Measurements from ENCODE around the gene PNP.

The PNP gene

GRCh38 chr14:20516921-20517320, 47.7 kb downstream of the PNP start:
- no peak for TF ChIP-seq CTCF (IDR thresholded peaks at IDR 0.05; ENCODE audit: low read length, missing control alignments)
- no peak overlapping the region for H3K4me3 ChIP-seq (replicated peaks; ENCODE audit: low read depth, low read length)
- DNase-seq (ENCODE audit: low read depth): peak; percentile 82

DNA sequence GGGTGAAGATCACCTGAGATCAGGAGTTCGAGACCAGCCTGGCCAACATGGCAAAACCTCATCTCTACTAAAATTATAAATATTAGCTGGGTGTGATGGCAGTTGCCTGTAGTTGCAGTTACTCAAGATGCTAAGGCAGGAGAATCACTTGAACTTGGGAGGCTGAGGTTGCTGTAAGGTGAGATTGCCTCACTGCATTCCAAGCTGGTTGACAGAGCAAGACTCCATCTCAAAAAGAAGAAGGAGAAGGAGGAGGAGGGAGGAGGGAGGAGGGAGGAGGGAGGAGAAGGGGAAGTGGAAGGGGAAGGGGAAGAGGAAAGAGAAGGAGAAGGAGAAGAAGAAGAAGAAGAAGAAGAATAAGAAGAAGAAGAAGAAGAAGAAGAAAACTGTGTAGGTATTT, 53.1 kb downstream of the PNP start:
- no peak for DNase-seq (ENCODE audit: low read depth)
- no peak for TF ChIP-seq CTCF (IDR thresholded peaks at IDR 0.05; ENCODE audit: low read length, missing control alignments)
- no peak overlapping the region for H3K4me3 ChIP-seq (replicated peaks; ENCODE audit: low read depth, low read length)

DNA sequence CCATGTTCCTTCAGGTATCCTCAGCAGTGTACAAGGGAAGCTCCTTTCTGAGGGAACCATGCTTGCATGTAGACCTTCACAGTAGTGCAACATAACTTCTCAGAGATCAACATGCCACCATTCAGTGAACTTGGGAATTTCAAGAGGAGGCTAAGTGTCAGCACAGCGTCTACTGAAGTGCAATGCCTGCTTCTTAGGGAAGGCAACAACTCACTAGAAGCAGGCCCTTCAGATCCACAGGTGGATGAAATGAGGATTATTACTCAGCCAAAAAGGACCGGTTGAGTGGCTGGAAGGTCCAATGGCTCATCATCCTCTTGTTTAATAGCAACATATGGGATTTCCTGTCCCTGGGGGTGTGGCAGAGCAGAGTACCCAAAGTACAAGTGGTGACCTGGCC, 54.8 kb downstream of the PNP start:
- no peak overlapping the region for H3K4me3 ChIP-seq (replicated peaks; ENCODE audit: low read depth, low read length)
- TF ChIP-seq CTCF (IDR thresholded peaks at IDR 0.05; ENCODE audit: low read length, missing control alignments): no peak
- DNase-seq (ENCODE audit: low read depth): no peak
